HepG2 (cell line): ENCODE results near the gene GSKIP. TPM values are rescaled to one million over a fixed set of nuclear protein-coding genes. Genes with fewer than 3 reads are reported as not detected.
A peak's percentile ranks its signal among the peaks of the same experiment; 100 is the strongest.

ENCODE experiments used
- FOXA1 ChIP-seq, 2 experiments: fragments of 450-650 bp in 1 of 2; sonication (generic) in 1 of 2; formaldehyde crosslinking in 1 of 2; IDR thresholded peaks; 2 replicates each; pipeline versions ENCODE4 v1.4.0 to v1.6.1; 2016 to 2020; ENCODE audit warnings: missing genetic modification reagents in 1 of 2
- FOXP4 ChIP-seq: sonication (generic); formaldehyde crosslinking; IDR thresholded peaks from 2 replicates; pipeline ENCODE4 v1.4.0; 2020; ENCODE audit warnings: missing genetic modification reagents
- HMG20B ChIP-seq: conservative IDR thresholded peaks from 2 replicates; pipeline ENCODE4 v1.6.1; 2016; ENCODE audit warnings: missing genetic modification reagents, missing compliant biosample characterization
- HNF4A ChIP-seq: sonication (generic); formaldehyde crosslinking; IDR thresholded peaks from 2 replicates; pipeline ENCODE4 v1.4.0; 2020; ENCODE audit warnings: missing genetic modification reagents
- JUN ChIP-seq: sonication (generic); formaldehyde crosslinking; IDR thresholded peaks from 2 replicates; pipeline ENCODE4 v1.4.0; 2020; ENCODE audit warnings: mild to moderate bottlenecking, missing genetic modification reagents
- KDM5A ChIP-seq: fragments of 200-600 bp; sonication (generic); IDR thresholded peaks from 2 replicates; pipeline ENCODE4 v1.7.0; 2018; ENCODE audit warnings: antibody characterized with exemption, mild to moderate bottlenecking, low read length, borderline replicate concordance
- KLF16 ChIP-seq, 2 experiments: sonication (generic) in 1 of 2; formaldehyde crosslinking in 1 of 2; IDR thresholded peaks; 2 replicates each; pipeline versions ENCODE4 v1.6.1 to v1.8.0; 2016 to 2023; ENCODE audit warnings: missing genetic modification reagents in 2 of 2, missing compliant biosample characterization in 1 of 2
- MAFK ChIP-seq, 2 experiments: IDR thresholded peaks in 1 of 2; conservative IDR thresholded peaks in 1 of 2; 2 replicates each; pipeline ENCODE4 v1.6.1; 2011; ENCODE audit warnings: improper control_type of control experiment in 2 of 2, low read length in 2 of 2
- MBD4 ChIP-seq: IDR thresholded peaks from 2 replicates; pipeline ENCODE4 v1.6.1; 2012; ENCODE audit warnings: low read length, inconsistent platforms, borderline replicate concordance
- MYC ChIP-seq: sonication (generic); formaldehyde crosslinking; IDR thresholded peaks from 2 replicates; pipeline ENCODE4 v1.9.0; 2021; ENCODE audit warnings: missing genetic modification reagents, borderline replicate concordance
- RFX1 ChIP-seq: fragments of 450-650 bp; IDR thresholded peaks from 2 replicates; pipeline ENCODE4 v1.6.1; 2017
- RFX5 ChIP-seq: IDR thresholded peaks from 2 replicates; pipeline ENCODE4 v1.6.1; 2011; ENCODE audit warnings: low read depth, low read length, improper control_type of control experiment
- ZMAT3 ChIP-seq: sonication (generic); formaldehyde crosslinking; conservative IDR thresholded peaks from 2 replicates; pipeline ENCODE4 v1.7.0; 2021; ENCODE audit warnings: missing genetic modification reagents
- ZNF10 ChIP-seq: sonication (generic); formaldehyde crosslinking; IDR thresholded peaks from 2 replicates; pipeline ENCODE4 v1.4.0; 2020; ENCODE audit warnings: mild to moderate bottlenecking, low read depth, missing genetic modification reagents, borderline replicate concordance
- ZNF256 ChIP-seq: sonication (generic); formaldehyde crosslinking; conservative IDR thresholded peaks from 2 replicates; pipeline ENCODE4 v1.4.0; 2020; ENCODE audit warnings: missing genetic modification reagents
- ZNF33A ChIP-seq: sonication (generic); formaldehyde crosslinking; IDR thresholded peaks from 2 replicates; pipeline ENCODE4 v1.5.1; 2020; ENCODE audit warnings: missing genetic modification reagents, mild to moderate bottlenecking, moderate library complexity, borderline replicate concordance
- ZNF850 ChIP-seq: sonication (generic); formaldehyde crosslinking; conservative IDR thresholded peaks from 2 replicates; pipeline ENCODE4 v1.9.0; 2021; ENCODE audit warnings: mild to moderate bottlenecking, missing genetic modification reagents
- polyA plus RNA-seq, 8 experiments: library from polyadenylated mRNA; depleted of rRNA in 3 of 8; stranded (reverse) in 7 of 8; unstranded in 1 of 8; fragments of >200 nt; fragmentation: Illumina TruSeq in 4 of 8; extraction: Trizol in 4 of 8; gene quantifications; 2 replicates each; pipeline versions ENCODE4 v1.2.1 to v1.2.3, GENCODE V29; 2011 to 2016; ENCODE audit warnings: low read depth in 4 of 8, missing spikeins in 1 of 8, mixed read lengths in 1 of 8; ENCODE audit not compliant: insufficient read depth in 1 of 8
- total RNA-seq, 5 experiments: library from RNA; depleted of rRNA; stranded (reverse); fragments of >200 nt; fragmentation: Illumina TruSeq; extraction: Trizol; gene quantifications; 2 replicates each; pipeline ENCODE4 v1.2.3, GENCODE V29; 2016; ENCODE audit warnings: low read depth in 1 of 5
- TF ChIP-seq, protein P1 (sequence below), 2 experiments: fragments of 450-650 bp in 1 of 2; sonication (generic) in 1 of 2; formaldehyde crosslinking; IDR thresholded peaks; 2 replicates each; pipeline versions ENCODE4 v1.5.0 to v1.8.0; 2020 to 2022; ENCODE audit warnings: mild to moderate bottlenecking in 1 of 2, missing genetic modification reagents in 1 of 2
- TF ChIP-seq, protein P2 (sequence below): IDR thresholded peaks from 2 replicates; pipeline ENCODE4 v1.6.1; 2018; ENCODE audit warnings: missing genetic modification reagents, mild to moderate bottlenecking, missing compliant biosample characterization
- TF ChIP-seq, protein P3 (sequence below), 2 experiments: sonication (generic) in 1 of 2; formaldehyde crosslinking in 1 of 2; IDR thresholded peaks; 2 replicates each; pipeline versions ENCODE4 v1.5.1 to v1.6.1; 2011 to 2020; ENCODE audit warnings: borderline replicate concordance in 1 of 2, low read depth in 1 of 2, low read length in 1 of 2, mild to moderate bottlenecking in 1 of 2, missing genetic modification reagents in 1 of 2, moderate library complexity in 1 of 2
- TF ChIP-seq, protein P4 (sequence below): IDR thresholded peaks from 2 replicates; pipeline ENCODE4 v1.6.1; 2012; ENCODE audit warnings: inconsistent platforms

GSKIP gene
- total and polyA plus RNA-seq, 2 of the 13 experiments (the other 11 are each of a cell fraction or from before 2014, with no cell fraction given): 12.5 to 27.3 TPM

DNA sequence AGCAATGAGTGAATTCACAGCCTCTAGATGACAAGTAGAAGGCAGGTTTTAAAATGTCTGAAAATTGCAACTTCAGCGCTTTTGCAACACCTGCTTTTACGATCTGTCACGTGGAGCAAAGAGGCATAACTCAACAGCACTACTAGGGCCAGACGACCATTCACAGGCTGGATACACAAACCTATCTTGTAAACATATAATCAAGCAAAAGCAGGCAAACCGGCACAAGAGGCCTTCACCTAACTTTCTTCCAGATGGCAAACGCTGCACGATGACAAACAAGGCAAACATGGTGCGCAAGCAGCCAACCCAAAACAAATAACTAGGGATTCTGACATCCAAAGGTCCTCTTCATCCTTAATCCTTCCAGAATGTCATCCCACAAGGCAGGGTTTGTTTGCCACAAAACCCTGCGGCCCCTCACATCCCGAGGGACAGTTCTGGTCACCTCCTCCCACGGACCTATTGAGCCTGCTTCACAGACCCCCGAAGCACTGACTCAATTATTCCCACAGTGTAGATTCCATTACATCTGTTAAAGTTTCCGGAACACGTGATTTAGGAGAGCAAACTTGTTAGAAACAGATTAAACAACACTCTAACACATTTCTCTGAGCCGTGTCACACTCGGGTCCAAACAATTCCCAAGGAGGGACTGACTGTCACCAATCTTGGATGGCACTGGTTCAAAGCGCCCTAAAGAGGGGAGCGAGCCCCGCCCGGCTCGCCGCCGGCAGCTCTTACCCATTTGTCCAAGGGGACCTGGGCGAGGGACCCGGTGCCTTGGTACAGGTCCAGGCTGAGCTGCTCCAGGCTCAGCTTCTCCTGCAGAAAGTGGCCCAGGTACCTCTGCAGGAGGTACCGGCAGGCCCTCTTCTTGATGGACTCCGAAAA lies 1.0 kb upstream of the GSKIP start (continued):
- TF ChIP-seq, protein P1, sequence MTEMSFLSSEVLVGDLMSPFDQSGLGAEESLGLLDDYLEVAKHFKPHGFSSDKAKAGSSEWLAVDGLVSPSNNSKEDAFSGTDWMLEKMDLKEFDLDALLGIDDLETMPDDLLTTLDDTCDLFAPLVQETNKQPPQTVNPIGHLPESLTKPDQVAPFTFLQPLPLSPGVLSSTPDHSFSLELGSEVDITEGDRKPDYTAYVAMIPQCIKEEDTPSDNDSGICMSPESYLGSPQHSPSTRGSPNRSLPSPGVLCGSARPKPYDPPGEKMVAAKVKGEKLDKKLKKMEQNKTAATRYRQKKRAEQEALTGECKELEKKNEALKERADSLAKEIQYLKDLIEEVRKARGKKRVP (CRISPR knock-in tag; IDR thresholded peaks at IDR 0.05): 0 out of 4 replicates have a peak, but pooled peaks of 1 of the 2 experiments have one; percentile 31
- TF ChIP-seq ZNF850 (CRISPR knock-in tag) (0 out of 2 replicates have a peak, but pooled peaks have one; percentile 53), ZNF33A (CRISPR knock-in tag) (peak; percentile 78; the same call in 1 of the 2 replicates), JUN (CRISPR knock-in tag) (no peak), KLF16 (CRISPR knock-in tag; IDR thresholded peaks at IDR 0.05) (peak in 1 of 2 experiments; percentile 46; a peak in 1 of 4 replicates), MYC (CRISPR knock-in tag) (peak; percentile 14; the same call in 1 of the 2 replicates), ZMAT3 (CRISPR knock-in tag) (no peak), MBD4 (no peak), ZNF256 (CRISPR knock-in tag) (no peak), ZNF10 (CRISPR knock-in tag) (no peak), RFX5 (no peak), KDM5A (0 out of 2 replicates have a peak, but pooled peaks have one; percentile 34), FOXA1 (IDR thresholded peaks at IDR 0.05) (no peak), FOXA1 (CRISPR knock-in tag; IDR thresholded peaks at IDR 0.05) (0 out of 2 replicates have a peak, but pooled peaks have one; percentile 32), FOXP4 (CRISPR knock-in tag) (peak; percentile 52; the same call in 1 of the 2 replicates), RFX1 (no peak), HMG20B (CRISPR knock-in tag) (0 out of 2 replicates have a peak, but pooled peaks have one; percentile 11), MAFK (conservative IDR thresholded peaks at IDR 0.05 in 1 of 2, IDR thresholded peaks at IDR 0.05 in 1 of 2; ENCODE audit: low read length in 2 of 2) (peak; percentile 100), HNF4A (CRISPR knock-in tag) (no peak)
- TF ChIP-seq, protein P2, sequence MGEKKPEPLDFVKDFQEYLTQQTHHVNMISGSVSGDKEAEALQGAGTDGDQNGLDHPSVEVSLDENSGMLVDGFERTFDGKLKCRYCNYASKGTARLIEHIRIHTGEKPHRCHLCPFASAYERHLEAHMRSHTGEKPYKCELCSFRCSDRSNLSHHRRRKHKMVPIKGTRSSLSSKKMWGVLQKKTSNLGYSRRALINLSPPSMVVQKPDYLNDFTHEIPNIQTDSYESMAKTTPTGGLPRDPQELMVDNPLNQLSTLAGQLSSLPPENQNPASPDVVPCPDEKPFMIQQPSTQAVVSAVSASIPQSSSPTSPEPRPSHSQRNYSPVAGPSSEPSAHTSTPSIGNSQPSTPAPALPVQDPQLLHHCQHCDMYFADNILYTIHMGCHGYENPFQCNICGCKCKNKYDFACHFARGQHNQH (CRISPR knock-in tag): no peak
- TF ChIP-seq, protein P3, sequence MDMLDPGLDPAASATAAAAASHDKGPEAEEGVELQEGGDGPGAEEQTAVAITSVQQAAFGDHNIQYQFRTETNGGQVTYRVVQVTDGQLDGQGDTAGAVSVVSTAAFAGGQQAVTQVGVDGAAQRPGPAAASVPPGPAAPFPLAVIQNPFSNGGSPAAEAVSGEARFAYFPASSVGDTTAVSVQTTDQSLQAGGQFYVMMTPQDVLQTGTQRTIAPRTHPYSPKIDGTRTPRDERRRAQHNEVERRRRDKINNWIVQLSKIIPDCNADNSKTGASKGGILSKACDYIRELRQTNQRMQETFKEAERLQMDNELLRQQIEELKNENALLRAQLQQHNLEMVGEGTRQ (IDR thresholded peaks at IDR 0.05; ENCODE audit: low read depth, low read length): peak; percentile 91
- TF ChIP-seq, protein P3 (CRISPR knock-in tag; IDR thresholded peaks at IDR 0.05; ENCODE audit: borderline replicate concordance): peak; percentile 89; the same call in 1 of the 2 replicates
- TF ChIP-seq, protein P4, sequence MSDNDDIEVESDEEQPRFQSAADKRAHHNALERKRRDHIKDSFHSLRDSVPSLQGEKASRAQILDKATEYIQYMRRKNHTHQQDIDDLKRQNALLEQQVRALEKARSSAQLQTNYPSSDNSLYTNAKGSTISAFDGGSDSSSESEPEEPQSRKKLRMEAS: peak; percentile 61; the same call in 1 of the 2 replicates
